GDM1 (cell line): ENCODE data around the gene SLC9A5.

Source experiments
- DNase-seq: peaks from one replicate; lab custom pipeline; 2025; lab: John Stamatoyannopoulos, UW

The SLC9A5 gene

GRCh38 chr16:67310561-67310960 lies 61.8 kb downstream of the SLC9A5 start:
- DNase-seq = no peak

GRCh38 chr16:67311607-67312488 lies 63.1 kb downstream of the SLC9A5 start:
- DNase-seq = no peak

GRCh38 chr16:67312719-67313118 lies 63.9 kb downstream of the SLC9A5 start:
- DNase-seq = no peak

- no peak for DNase-seq
Observed at GRCh38 chr16:67317853-67318252, 69.1 kb downstream of the SLC9A5 start.
